HG03378 (cell line): Measurements from ENCODE around the gene BCAT1.

ENCODE experiments used
- ATAC-seq: cut with Tn5 transposase; IDR thresholded peaks from one replicate; pipeline ENCODE4 v1.9.1; 2021; ENCODE audit warnings: mild to moderate bottlenecking, moderate library complexity; ENCODE audit not compliant: unreplicated experiment

The BCAT1 gene

GRCh38 chr12:24948757-24949722 lies at the start of gene BCAT1:
Gene BCAT1, minus strand, starts transcription at chr12:24949101. Its CDS starts 169 bp downstream, at chr12:24948932.
- ATAC-seq, result no peak

DNA sequence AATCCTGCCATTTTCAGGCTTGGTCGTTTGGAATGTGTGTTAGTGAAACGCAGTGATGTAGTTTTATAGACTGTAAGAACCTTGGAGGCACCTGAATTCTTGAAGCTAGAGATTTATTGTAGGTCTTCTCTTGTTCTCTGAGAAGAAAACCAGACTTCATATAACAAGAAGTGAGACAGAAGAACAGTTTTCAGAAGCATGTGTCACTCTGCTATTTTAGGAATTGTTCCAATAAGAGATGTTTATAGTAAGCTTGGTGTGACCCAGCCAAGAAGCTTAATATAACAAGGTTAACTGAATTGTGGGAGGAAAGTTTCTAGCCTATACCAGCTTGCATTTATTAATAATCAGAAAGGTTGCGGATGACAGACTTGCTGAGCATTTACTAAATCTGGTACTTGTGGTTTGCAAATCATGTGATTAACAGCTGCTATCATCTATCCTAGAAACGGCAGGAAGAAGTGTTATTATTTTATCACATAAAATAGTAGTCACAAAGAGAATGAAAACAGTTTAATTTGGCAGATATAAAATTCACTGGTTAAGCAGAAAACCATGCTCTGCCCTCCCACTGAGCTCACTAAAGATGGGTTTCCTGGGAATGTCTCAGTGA lies 49.2 kb upstream of the BCAT1 start:
- ATAC-seq, result peak; percentile 88

- peak; percentile 10 for ATAC-seq
Observed at GRCh38 chr12:24997496-24997895, 48.6 kb upstream of the BCAT1 start.

DNA sequence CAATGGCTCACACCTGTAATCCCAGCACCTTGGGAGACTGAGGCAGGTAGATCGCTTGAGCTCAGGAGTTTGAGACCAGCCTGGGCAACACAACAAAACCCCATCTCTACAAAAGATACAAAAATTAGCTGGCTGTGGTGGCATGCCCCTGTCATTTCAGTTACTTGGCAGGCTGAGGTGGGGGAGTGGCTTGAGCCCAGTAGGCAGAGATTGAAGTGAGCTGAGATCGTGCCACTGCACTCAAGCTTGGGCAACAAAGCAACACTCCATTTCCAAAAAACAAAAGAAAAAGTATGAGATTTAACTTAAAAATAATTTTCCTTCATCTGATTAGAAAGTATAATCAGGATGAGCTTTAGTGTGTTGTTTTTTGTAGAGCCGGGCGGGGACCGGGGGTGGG lies 47.9 kb upstream of the BCAT1 start:
- no peak for ATAC-seq

DNA sequence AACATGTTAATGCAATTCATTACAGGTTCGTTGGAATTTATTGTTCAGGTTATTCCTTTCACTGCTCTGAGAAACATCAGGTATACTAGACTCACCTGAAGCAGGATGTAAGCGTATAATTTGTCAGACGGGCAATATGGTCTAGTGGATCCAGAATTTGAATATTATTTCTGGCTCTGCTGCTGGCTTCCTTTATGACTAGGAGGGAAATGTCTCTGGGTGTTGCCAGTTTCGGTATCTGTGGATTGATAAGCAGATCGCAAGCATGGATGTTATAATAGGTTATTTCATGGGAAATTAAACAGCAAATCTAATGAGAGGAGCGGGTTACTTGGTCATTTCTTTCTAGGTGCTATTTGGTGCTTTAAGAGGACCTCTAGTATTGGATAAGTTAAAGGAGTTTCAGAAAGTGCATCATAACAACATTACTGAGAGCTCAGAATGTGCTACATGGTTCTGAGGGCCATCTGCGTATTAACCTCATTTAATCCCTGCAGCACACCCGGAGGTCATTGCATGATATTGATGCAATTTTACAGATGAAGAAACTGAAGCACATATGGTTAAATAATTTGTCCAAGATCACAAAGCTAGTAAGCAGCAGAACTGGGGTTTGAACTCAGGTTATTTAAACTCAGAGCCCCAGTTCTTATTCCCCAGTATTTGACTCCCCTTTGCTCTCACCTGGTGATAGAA lies 47.3 kb upstream of the BCAT1 start:
- no peak for ATAC-seq

- no peak for ATAC-seq
Observed at GRCh38 chr12:24993793-24994192, 44.9 kb upstream of the BCAT1 start.

DNA sequence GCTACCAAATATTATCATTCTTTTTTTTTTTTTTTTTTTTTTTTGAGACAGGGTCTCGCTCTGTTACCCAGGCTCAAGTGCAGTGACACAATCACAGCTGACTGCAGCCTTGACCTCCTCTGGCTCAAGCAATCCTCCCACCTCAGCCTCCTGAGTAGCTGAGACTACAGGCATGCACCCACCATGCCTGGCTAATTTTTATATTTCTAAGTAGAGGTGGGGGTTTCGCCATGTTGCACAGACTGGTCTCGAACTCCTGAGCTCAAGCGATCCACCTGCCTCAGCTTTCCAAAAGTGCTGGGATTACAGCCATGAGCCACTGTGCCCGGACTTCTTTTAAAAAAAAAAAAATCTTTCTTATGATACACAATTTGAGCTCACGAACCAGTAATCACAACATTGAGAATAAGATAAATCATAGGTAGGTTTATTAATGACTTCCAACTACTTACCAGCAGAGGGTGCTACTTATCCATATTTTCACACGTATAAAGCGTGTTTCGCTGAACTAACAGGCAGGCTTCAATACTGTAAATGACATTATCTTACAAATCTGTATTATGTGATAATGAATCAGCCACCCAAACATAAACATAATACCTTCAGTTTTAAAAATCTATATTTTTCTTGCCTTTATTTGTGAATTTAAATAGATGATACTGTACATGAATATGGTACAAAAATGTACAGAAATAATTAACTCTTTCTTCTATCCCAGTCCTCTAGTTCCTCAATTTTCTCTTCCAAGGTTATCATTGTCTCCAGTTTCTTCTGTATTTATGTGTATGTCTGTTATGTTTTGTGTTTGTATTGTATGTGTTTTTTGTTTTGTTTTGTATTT lies 42.5 kb upstream of the BCAT1 start:
- ATAC-seq, result peak; percentile 51

DNA sequence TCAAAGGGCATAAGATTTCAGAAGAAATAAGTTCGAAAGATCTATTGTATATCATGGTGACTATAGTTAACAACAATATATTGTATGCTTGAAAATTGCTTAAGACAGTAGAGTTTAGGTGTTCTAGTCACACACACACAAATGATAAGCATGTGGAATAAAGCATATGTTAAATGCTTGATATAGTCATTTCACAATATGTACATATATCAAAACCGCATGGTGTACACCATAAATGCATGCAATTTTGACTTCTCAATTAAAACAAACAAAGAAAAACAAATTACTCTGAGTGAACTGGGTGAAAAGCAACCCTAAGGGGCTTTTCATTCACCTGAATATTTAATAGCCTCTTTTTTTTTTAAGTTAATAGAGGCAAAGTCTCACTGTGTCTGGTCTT lies 40.3 kb upstream of the BCAT1 start:
- no peak for ATAC-seq

GRCh38 chr12:24982250-24982649 lies 33.3 kb upstream of the BCAT1 start:
- ATAC-seq, result no peak

GRCh38 chr12:24979976-24980730 lies 31.3 kb upstream of the BCAT1 start:
- ATAC-seq, result no peak

- ATAC-seq, result no peak
Observed at GRCh38 chr12:24979329-24979728, 30.4 kb upstream of the BCAT1 start.

DNA sequence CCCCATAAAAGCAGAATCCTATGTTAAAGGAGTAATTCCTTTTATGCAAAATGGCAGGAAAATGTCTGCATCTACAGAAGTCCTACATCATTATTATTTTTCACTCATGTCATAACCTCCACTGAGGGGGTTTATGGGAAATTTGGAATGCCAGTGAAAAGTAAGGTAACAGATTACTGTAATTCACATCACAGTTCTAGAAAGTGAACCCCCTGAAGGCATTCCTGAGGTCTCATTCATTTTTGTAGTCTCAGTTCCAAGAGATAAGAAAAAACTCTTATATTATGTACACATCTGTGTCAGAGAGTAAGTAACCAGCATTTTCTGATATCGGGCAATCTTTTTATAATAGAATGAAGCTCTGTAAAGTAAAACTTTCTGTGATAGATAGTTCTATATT lies 28.8 kb upstream of the BCAT1 start:
- ATAC-seq, result no peak

- ATAC-seq, result no peak
Observed at GRCh38 chr12:24977060-24977459, 28.2 kb upstream of the BCAT1 start.

- ATAC-seq, result no peak
Observed at GRCh38 chr12:24975425-24975824, 26.5 kb upstream of the BCAT1 start.

DNA sequence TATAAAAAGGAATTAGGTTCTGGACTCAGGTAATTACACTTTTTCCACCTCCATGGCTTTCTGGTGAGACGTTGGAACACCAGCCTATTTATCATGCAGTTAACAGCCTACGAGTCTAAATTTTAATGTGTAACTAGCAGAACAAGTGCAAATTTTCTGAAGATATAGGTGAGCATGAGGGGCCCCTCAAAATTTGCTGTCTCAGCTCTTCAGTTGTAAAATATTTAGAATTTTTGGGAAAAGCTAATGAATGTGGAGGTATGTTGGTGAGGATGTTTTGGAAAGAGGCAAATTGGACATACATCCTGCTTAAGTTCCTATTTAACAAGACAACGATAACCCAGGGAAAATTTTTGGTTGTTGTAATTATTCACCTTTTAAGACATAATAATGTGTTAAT lies 25.3 kb upstream of the BCAT1 start:
- ATAC-seq, result no peak

- no peak for ATAC-seq
Observed at GRCh38 chr12:24972078-24972477, 23.2 kb upstream of the BCAT1 start.

- no peak for ATAC-seq
Observed at GRCh38 chr12:24970177-24970576, 21.3 kb upstream of the BCAT1 start.

DNA sequence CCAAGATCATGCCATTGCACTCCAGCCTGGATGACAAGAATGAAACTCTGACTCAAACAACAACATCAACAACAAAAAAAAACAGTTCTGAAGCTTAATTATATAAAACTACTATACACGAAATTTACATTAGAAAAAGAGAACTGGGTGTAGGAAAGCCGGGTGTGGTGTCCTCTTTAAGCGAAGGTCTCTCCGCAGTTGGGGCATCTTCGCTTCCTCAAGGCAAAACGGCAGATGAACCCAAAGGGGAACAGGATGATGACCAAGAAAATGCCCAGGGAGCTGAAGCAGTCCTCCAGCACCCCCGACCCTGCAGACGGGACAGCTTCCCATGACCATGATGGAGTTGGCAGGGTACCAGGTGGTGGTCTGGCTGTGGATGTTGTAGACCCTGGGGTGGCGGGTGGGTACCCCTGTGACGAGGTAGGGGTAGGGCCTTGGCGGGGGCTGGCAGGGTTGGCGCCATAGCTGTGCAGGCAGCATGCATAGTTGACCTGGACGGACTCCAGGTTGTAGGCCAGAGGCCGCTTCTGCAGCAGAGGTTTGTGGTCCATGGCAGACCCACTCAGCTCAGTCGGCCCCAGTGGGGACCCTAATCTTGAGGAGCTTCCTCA lies 18.2 kb upstream of the BCAT1 start:
- ATAC-seq, result no peak

GRCh38 chr12:24964342-24964741 lies 15.4 kb upstream of the BCAT1 start:
- no peak for ATAC-seq
